ENCODE measurements around the gene PAK6. TPM values are rescaled to one million over a fixed set of nuclear protein-coding genes. Genes with fewer than 3 reads are reported as not detected.

PAK6 gene
- total and polyA plus RNA-seq, 7 donors, result 0.03 to 3.0 (median 0.56) TPM

- no peak for TF ChIP-seq CTCF (IDR thresholded peaks at IDR 0.05)
- DNase-seq (no peak), ATAC-seq (no peak)
- 76 to 81% (median 76%) methylated on average over 5 of the region's 5 CpGs for WGBS, 3 donors
- Histone ChIP-seq H3K27me3 (ENCODE audit: insufficient read depth in 3 of 3, low read length in 2 of 3) (peaks cover 0 to 21% (median 10%) of the 10 kb centered on the region in 3 donors), H3K4me3 (no peak overlapping the region), H3K27ac (no peak overlapping the region), H3K4me1 (no peaks in the 10 kb centered on the region), H3K9me3 (no peaks in the 10 kb centered on the region), H3K36me3 (ENCODE audit: insufficient read depth in 1 of 2, low read depth in 1 of 2) (no peaks in the 10 kb centered on the region)
- intact Hi-C loops (cut with DNase I), result loop anchor here (2.0 to 5.0 kb wide), 3 partner anchors 57 to 231 kb away; no protein-coding TSS in a partner anchor
Measured at GRCh38 chr15:40275523-40275922, 36.7 kb downstream of the PAK6 start.

- Histone ChIP-seq H3K4me1 (no peaks in the 10 kb centered on the region), H3K9me3 (no peaks in the 10 kb centered on the region), H3K27ac (no peak overlapping the region), H3K4me3 (no peak overlapping the region), H3K36me3 (ENCODE audit: insufficient read depth in 1 of 2, low read depth in 1 of 2) (no peaks in the 10 kb centered on the region), H3K27me3 (ENCODE audit: insufficient read depth in 3 of 3, low read length in 2 of 3) (peaks cover 0 to 26% (median 11%) of the 10 kb centered on the region in 3 donors)
- intact Hi-C loops (cut with DNase I), result loop anchor here (2.0 to 5.0 kb wide), 3 partner anchors 57 to 231 kb away; no protein-coding TSS in a partner anchor
- no peak for DNase-seq
- 80 to 90% (median 85%) methylated on average over 7 of the region's 7 CpGs for WGBS, 3 donors
- no peak for ATAC-seq
- TF ChIP-seq CTCF (IDR thresholded peaks at IDR 0.05), result no peak
Measured at GRCh38 chr15:40275954-40276353, 37.1 kb downstream of the PAK6 start.

GRCh38 chr15:40276927-40277326 is 38.1 kb downstream of the PAK6 start:
- DNase-seq (no peak), ATAC-seq (no peak)
- H3K36me3 ChIP-seq (ENCODE audit: insufficient read depth in 1 of 2, low read depth in 1 of 2), result no peaks in the 10 kb centered on the region
- H3K27ac ChIP-seq, result no peak overlapping the region
- H3K9me3 ChIP-seq, result no peaks in the 10 kb centered on the region
- WGBS, 3 donors, result 57 to 64% (median 63%) methylated on average over 4 of the region's 4 CpGs
- peaks cover 0 to 35% (median 18%) of the 10 kb centered on the region in 3 donors for H3K27me3 ChIP-seq (ENCODE audit: insufficient read depth in 3 of 3, low read length in 2 of 3)
- no peak overlapping the region for H3K4me3 ChIP-seq
- no peaks in the 10 kb centered on the region for H3K4me1 ChIP-seq
- no peak for TF ChIP-seq CTCF (IDR thresholded peaks at IDR 0.05)
- intact Hi-C loops (cut with DNase I), result loop anchor here in 1 of 2 donors (5.0 kb wide), 1 partner anchor 145 kb away; no protein-coding TSS in a partner anchor

GRCh38 chr15:40277471-40277870 is 38.6 kb downstream of the PAK6 start:
- DNase-seq, result no peak
- Histone ChIP-seq H3K4me3 (no peak overlapping the region), H3K27ac (no peak overlapping the region), H3K36me3 (ENCODE audit: insufficient read depth in 1 of 2, low read depth in 1 of 2) (no peaks in the 10 kb centered on the region), H3K27me3 (ENCODE audit: insufficient read depth in 3 of 3, low read length in 2 of 3) (peaks cover 0 to 41% (median 21%) of the 10 kb centered on the region in 3 donors), H3K9me3 (no peaks in the 10 kb centered on the region), H3K4me1 (peaks cover 4% of the 10 kb centered on the region)
- intact Hi-C loops (cut with DNase I), result loop anchor here in 1 of 2 donors (5.0 kb wide), 1 partner anchor 145 kb away; no protein-coding TSS in a partner anchor
- no peak for ATAC-seq
- no peak for TF ChIP-seq CTCF (IDR thresholded peaks at IDR 0.05)
- 41 to 51% (median 50%) methylated on average over 14 to 16 of the region's 16 CpGs for WGBS, 3 donors

GRCh38 chr15:40278026-40278425 is 39.2 kb downstream of the PAK6 start:
- no peak for ATAC-seq
- intact Hi-C loops (cut with DNase I), result loop anchor here (1.0 to 5.0 kb wide), 2 partner anchors 143 to 144 kb away; no protein-coding TSS in a partner anchor
- H3K9me3 ChIP-seq, result no peaks in the 10 kb centered on the region
- 63 to 74% (median 65%) methylated on average over 10 of the region's 10 CpGs for WGBS, 3 donors
- H3K27ac ChIP-seq, result no peak overlapping the region
- H3K4me3 ChIP-seq, result no peak overlapping the region
- no peak for TF ChIP-seq CTCF (IDR thresholded peaks at IDR 0.05)
- peaks cover 9% of the 10 kb centered on the region for H3K4me1 ChIP-seq
- DNase-seq, result no peak
- H3K27me3 ChIP-seq (ENCODE audit: insufficient read depth in 3 of 3, low read length in 2 of 3), result peaks cover 0 to 46% (median 26%) of the 10 kb centered on the region in 3 donors
- no peaks in the 10 kb centered on the region for H3K36me3 ChIP-seq (ENCODE audit: insufficient read depth in 1 of 2, low read depth in 1 of 2)

Measured in psoas muscle (tissue), 8 donors.